HL-60 (cell line): ENCODE measurements around the gene AFTPH.

ENCODE experiments used
- DNase-seq, 2 experiments: peaks; one replicate each; pipeline ENCODE4 v3.0.0-alpha.2; 2010 to 2020; ENCODE audit warnings: low read depth in 1 of 2, low spot score in 1 of 2
- H3K27ac ChIP-seq: fragments of 250-450 bp; sonication (Bioruptor Pico); replicated peaks from 2 replicates; pipeline ENCODE4 v1.5.1; 2020; ENCODE audit warnings: mild to moderate bottlenecking, moderate library complexity
- H3K27me3 ChIP-seq: fragments of 250-450 bp; sonication (Bioruptor Pico); 2 replicates; pipeline ENCODE4 v1.5.1; 2021; ENCODE audit warnings: mild to moderate bottlenecking, moderate library complexity; ENCODE audit not compliant: insufficient read depth, poor library complexity, severe bottlenecking
- H3K4me3 ChIP-seq: replicated peaks from 2 replicates; pipeline ENCODE4 v1.5.1; 2011; ENCODE audit warnings: mild to moderate bottlenecking, control low read depth, low read length; ENCODE audit not compliant: insufficient read depth
- GABPA ChIP-seq: IDR thresholded peaks from 2 replicates; pipeline ENCODE4 v1.6.1; 2012; ENCODE audit warnings: low read depth
- POLR2AphosphoS5 ChIP-seq: IDR thresholded peaks from 2 replicates; pipeline ENCODE4 v1.6.1; 2012; ENCODE audit warnings: low read depth
- SPI1 ChIP-seq: IDR thresholded peaks from 2 replicates; pipeline ENCODE4 v1.6.1; 2012; ENCODE audit warnings: low read depth, mild to moderate bottlenecking, borderline replicate concordance
- TF ChIP-seq, protein P1 (sequence below): IDR thresholded peaks from 2 replicates; pipeline ENCODE4 v1.6.1; 2012; ENCODE audit warnings: low read depth; ENCODE audit not compliant: insufficient replicate concordance
- TF ChIP-seq, protein P2 (sequence below): IDR thresholded peaks from one replicate; pipeline ENCODE4 v1.5.1; 2011; ENCODE audit warnings: low read length, control low read depth, inconsistent platforms; ENCODE audit not compliant: insufficient read depth

AFTPH gene

DNA sequence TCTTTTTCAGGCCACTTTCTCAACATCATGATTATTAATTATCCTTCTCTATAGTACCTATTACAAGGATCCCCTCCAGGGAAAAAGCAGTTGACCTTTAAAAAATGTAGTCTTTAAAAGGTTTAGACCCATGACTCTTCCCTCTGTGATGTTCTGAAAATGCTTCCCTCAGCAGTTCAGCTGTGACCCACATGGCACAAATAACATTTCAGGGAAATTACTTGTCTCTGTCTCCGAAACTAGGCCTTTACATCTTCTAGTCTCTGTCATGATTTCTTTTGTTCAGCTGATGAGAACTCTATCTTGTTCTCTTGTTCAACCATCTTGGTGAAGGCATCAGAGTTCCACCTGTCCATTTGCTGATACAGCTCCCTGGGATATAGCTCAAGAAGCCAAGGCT is 41.9 kb upstream of the AFTPH start:
- H3K4me3 ChIP-seq, result no peak overlapping the region
- TF ChIP-seq SPI1 (no peak), POLR2AphosphoS5 (no peak), GABPA (no peak)
- TF ChIP-seq, protein P1, sequence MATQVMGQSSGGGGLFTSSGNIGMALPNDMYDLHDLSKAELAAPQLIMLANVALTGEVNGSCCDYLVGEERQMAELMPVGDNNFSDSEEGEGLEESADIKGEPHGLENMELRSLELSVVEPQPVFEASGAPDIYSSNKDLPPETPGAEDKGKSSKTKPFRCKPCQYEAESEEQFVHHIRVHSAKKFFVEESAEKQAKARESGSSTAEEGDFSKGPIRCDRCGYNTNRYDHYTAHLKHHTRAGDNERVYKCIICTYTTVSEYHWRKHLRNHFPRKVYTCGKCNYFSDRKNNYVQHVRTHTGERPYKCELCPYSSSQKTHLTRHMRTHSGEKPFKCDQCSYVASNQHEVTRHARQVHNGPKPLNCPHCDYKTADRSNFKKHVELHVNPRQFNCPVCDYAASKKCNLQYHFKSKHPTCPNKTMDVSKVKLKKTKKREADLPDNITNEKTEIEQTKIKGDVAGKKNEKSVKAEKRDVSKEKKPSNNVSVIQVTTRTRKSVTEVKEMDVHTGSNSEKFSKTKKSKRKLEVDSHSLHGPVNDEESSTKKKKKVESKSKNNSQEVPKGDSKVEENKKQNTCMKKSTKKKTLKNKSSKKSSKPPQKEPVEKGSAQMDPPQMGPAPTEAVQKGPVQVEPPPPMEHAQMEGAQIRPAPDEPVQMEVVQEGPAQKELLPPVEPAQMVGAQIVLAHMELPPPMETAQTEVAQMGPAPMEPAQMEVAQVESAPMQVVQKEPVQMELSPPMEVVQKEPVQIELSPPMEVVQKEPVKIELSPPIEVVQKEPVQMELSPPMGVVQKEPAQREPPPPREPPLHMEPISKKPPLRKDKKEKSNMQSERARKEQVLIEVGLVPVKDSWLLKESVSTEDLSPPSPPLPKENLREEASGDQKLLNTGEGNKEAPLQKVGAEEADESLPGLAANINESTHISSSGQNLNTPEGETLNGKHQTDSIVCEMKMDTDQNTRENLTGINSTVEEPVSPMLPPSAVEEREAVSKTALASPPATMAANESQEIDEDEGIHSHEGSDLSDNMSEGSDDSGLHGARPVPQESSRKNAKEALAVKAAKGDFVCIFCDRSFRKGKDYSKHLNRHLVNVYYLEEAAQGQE, result no peak
- TF ChIP-seq, protein P2, sequence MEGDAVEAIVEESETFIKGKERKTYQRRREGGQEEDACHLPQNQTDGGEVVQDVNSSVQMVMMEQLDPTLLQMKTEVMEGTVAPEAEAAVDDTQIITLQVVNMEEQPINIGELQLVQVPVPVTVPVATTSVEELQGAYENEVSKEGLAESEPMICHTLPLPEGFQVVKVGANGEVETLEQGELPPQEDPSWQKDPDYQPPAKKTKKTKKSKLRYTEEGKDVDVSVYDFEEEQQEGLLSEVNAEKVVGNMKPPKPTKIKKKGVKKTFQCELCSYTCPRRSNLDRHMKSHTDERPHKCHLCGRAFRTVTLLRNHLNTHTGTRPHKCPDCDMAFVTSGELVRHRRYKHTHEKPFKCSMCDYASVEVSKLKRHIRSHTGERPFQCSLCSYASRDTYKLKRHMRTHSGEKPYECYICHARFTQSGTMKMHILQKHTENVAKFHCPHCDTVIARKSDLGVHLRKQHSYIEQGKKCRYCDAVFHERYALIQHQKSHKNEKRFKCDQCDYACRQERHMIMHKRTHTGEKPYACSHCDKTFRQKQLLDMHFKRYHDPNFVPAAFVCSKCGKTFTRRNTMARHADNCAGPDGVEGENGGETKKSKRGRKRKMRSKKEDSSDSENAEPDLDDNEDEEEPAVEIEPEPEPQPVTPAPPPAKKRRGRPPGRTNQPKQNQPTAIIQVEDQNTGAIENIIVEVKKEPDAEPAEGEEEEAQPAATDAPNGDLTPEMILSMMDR, result no peak
- H3K27me3 ChIP-seq, result no peaks in the 10 kb centered on the region
- DNase-seq, result no peak
- H3K27ac ChIP-seq, result no peak overlapping the region

DNA sequence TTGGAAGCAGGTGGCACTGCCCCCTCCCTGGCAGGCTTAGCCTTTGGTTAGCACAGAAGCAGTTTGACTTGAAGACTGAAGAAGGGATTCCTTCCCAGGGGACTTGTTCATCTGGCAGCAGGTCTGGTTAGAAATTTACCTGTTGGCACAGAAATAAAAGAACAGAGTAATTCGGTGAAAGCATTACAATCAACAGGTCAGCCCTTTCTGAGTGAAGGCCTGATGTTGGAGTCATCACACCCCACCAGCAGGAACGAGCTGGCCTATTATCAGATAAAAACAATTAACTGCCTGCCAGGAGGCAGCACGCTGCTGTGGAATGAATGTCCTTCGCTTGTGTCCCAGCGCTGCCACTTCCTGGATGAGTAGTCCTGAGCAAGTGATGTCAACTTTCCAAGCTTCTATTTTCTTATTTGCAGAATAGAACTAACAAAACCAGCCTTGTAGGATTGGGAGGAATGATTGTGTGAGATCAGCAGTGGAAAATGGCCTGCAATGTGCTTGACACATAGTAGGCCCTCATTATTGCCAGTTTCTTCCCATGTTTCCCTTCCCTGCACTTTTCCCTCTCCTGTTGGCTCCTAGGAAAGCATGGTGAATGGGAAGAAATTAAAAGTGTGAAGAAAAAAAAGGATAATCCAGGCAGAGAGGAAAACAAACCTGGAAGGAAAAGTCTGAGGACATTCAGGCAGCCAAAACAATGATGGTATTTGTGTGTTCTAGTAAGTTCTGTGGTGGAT is 41.2 kb upstream of the AFTPH start:
- no peak for DNase-seq
- no peak for TF ChIP-seq POLR2AphosphoS5
- TF ChIP-seq, protein P1, result no peak
- TF ChIP-seq, protein P2, result no peak
- no peak for TF ChIP-seq GABPA
- no peak for TF ChIP-seq SPI1
- Histone ChIP-seq H3K27me3 (no peaks in the 10 kb centered on the region), H3K27ac (no peak overlapping the region), H3K4me3 (no peak overlapping the region)

DNA sequence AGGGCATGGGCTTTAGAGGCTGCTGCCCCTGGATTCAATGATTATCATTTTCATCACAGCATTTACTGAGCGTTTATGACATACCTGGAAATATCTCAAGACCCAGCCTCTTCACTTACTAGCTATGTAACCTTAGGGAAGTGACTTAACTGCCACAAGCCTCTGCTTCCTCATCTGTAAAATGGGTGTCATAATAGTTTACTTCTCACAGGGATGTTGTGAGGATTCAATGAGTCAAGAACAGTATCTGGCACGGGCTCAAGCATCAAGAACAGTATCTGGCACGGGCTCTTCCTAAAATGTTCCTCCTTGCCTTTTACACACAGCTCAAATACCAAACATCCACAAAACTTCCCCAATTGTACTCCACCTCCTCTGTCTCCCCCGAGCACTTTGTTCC is 38.8 kb upstream of the AFTPH start:
- H3K27ac ChIP-seq, result no peak overlapping the region
- no peaks in the 10 kb centered on the region for H3K27me3 ChIP-seq
- peak in 1 of 2 experiments; percentile 15 for DNase-seq
- H3K4me3 ChIP-seq, result no peak overlapping the region
- TF ChIP-seq POLR2AphosphoS5 (no peak), SPI1 (no peak), GABPA (no peak)

DNA sequence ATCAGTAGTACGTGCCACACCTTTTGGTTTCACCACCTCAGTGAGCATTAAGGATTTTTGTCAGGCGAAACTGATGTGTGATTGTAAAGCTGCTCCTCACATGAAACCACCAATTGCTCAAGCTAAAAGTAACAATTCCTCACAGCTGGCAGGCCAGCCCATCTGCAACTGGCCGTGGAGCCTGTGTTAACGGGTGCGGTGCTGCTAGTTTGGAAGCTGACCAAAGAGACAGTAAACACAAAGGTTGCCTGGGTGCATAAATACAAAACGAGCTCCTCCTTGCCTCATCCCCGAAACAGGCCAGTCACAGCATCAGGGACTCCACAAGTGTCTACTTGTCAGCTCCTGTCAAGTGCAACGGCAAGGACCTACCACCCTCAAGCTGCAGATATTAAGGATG is 38.2 kb upstream of the AFTPH start:
- peak in 1 of 2 experiments; percentile 15 for DNase-seq
- Histone ChIP-seq H3K27ac (no peak overlapping the region), H3K27me3 (no peaks in the 10 kb centered on the region), H3K4me3 (no peak overlapping the region)
- TF ChIP-seq SPI1, result no peak
- TF ChIP-seq, protein P2, result no peak
- TF ChIP-seq POLR2AphosphoS5, result no peak
